Uterus (tissue), 4 donors: ENCODE measurements around the gene SLC22A1. TPM values are rescaled to one million over a fixed set of nuclear protein-coding genes. Genes with fewer than 3 reads are reported as not detected.
A peak's percentile ranks its signal among the peaks of the same experiment; 100 is the strongest.
"Not testable (repeated sequence)": the region's sequence is repeated elsewhere in the genome, so short reads cannot be mapped to it uniquely, and the experiment has no call there.

Experiments used
- DNase-seq, 2 donors: peaks; one replicate each; pipeline ENCODE4 v3.0.0-alpha.2; 2019 to 2020
- H3K27ac ChIP-seq, 2 donors: fragments of 200-600 bp; sonication (generic); 1 replicate in 1 of 2; 2 replicates in 1 of 2; pipeline ENCODE4 v1.5.1; 2016 to 2018
- H3K27me3 ChIP-seq, 2 donors: fragments of 200-600 bp; sonication (generic); one replicate each; pipeline ENCODE4 v1.5.1; 2018 to 2019; ENCODE audit warnings: control low read depth in 1 of 2
- H3K36me3 ChIP-seq, 2 donors: fragments of 200-600 bp; sonication (generic); one replicate each; pipeline ENCODE4 v1.5.1; 2019; ENCODE audit warnings: control low read depth in 1 of 2
- H3K4me1 ChIP-seq, 2 donors: fragments of 200-600 bp; sonication (generic); one replicate each; pipeline ENCODE4 v1.5.1; 2018 to 2019; ENCODE audit warnings: control low read depth in 1 of 2
- H3K4me3 ChIP-seq, 2 donors: fragments of 200-600 bp; sonication (generic); 1 replicate in 1 of 2; 2 replicates in 1 of 2; pipeline ENCODE4 v1.5.1; 2018 to 2019; ENCODE audit warnings: mild to moderate bottlenecking in 1 of 2
- H3K9me3 ChIP-seq, 2 donors: fragments of 200-600 bp; sonication (generic); one replicate each; pipeline ENCODE4 v1.5.1; 2019; ENCODE audit warnings: control low read depth in 1 of 2
- CTCF ChIP-seq, 4 experiments: fragments of 200-600 bp in 2 of 4; fragments of 450-650 bp in 2 of 4; sonication (generic) in 2 of 4; IDR thresholded peaks; one replicate each; pipeline ENCODE4 v1.5.1; 2016 to 2019; ENCODE audit warnings: antibody characterized with exemption in 4 of 4, mild to moderate bottlenecking in 2 of 4, moderate library complexity in 1 of 4
- POLR2A ChIP-seq, 2 donors: fragments of 450-650 bp; IDR thresholded peaks; one replicate each; pipeline ENCODE4 v1.6.1; 2016; ENCODE audit warnings: antibody characterized with exemption in 2 of 2, mild to moderate bottlenecking in 1 of 2, moderate library complexity in 1 of 2
- intact Hi-C: fragments of 100-400 bp; cut with DNase I; formaldehyde crosslinking; loops from one replicate; pipeline ENCODE4 v1.15.1; 2023; ENCODE audit warnings: low total_unique reads
- total RNA-seq, 4 donors: library from RNA; depleted of rRNA in 3 of 4; stranded (reverse); fragments of >200 nt in 3 of 4; gene quantifications; one replicate each; pipeline versions ENCODE4 v1.1.0 to v1.2.4, GENCODE V29; 2014 to 2023
- donor health status: DM: yes; HTN: yes; CAD: no.

The SLC22A1 gene
- total RNA-seq, 4 donors from 2014 or later = 0.35 to 5.4 TPM; not detected in 2

- Histone ChIP-seq H3K4me1 (no peaks in the 10 kb centered on the region), H3K36me3 (no peaks in the 10 kb centered on the region), H3K9me3 (no peaks in the 10 kb centered on the region), H3K27me3 (no peaks in the 10 kb centered on the region), H3K27ac (peak overlapping the region; percentile 64 to 72), H3K4me3 (no peak overlapping the region)
- DNase-seq = peak; percentile 80 to 81
- intact Hi-C loops = loop anchor here (5.0 kb wide), 1 partner anchor 369 kb away; no protein-coding TSS in a partner anchor
- TF ChIP-seq CTCF (IDR thresholded peaks at IDR 0.05) (peak; percentile 55 to 82 (median 74)), POLR2A (IDR thresholded peaks at IDR 0.05) (no peak)
Observed at GRCh38 chr6:160088069-160088783, 33.4 kb upstream of the SLC22A1 start.

DNA sequence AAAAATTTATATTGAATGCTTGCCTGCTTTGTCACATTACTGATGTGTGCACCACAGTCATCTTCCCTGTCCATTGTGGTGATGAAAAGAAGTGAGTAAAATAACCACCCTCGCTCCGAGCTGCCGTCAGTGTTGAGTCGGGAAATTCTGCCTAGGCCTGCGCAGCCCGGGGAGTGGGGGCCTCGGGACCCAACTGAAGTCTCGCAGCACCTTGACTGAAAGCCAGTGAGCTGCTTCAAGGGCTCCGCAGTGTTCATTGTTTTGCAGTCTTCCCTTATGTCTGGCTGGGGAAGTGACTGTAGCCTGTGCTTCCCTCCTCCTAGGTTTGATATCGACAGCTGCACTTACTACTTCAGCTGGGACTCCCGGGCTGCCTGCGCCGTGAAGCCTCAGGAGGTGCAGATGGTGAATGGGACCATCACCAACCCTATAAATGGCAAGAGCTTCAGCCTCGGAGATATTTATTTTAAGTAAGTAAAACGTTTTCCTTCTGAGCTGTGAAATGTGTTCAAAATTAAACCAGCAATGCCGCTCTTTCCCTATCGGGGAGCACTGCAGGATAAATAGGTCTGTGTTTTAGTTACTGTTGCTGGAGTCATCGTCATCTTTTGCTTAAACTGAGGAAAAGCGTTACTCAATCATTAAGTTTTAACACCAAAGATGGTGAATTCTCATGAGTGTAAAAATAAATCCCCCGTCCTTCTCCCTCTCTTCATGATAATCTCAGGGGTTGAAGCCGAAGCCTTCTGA, 32.7 kb upstream of the SLC22A1 start:
- no peaks in the 10 kb centered on the region for H3K9me3 ChIP-seq
- H3K27me3 ChIP-seq = no peaks in the 10 kb centered on the region
- intact Hi-C loops = loop anchor here (5.0 kb wide), 1 partner anchor 368 kb away; no protein-coding TSS in a partner anchor
- DNase-seq = no peak
- H3K4me1 ChIP-seq = no peaks in the 10 kb centered on the region
- H3K27ac ChIP-seq = peak overlapping the region; percentile 64 to 72
- H3K4me3 ChIP-seq = no peak overlapping the region
- no peaks in the 10 kb centered on the region for H3K36me3 ChIP-seq
- TF ChIP-seq CTCF (IDR thresholded peaks at IDR 0.05) (no peak), POLR2A (IDR thresholded peaks at IDR 0.05) (no peak)

DNA sequence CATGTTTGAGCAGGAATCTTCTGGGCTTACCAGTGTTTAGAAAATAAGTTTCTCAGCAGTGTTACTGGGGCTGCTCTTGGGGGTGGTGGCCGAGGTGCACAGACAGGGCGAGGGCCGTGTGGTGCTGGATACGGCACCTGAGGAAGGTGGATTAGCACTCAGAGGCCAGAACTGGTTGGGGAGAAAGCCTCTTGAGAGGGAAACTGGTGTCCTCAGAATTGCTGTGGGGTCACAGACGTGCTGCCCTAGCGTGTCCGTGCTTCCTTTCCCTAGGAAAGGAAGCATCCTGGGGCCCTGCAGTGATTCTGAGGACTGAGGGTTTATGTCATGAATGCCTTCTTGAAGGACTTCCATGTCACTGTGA, 32.1 kb upstream of the SLC22A1 start:
- Histone ChIP-seq H3K9me3 (no peaks in the 10 kb centered on the region), H3K4me3 (no peak overlapping the region), H3K27me3 (no peaks in the 10 kb centered on the region), H3K27ac (peak overlapping the region; percentile 64 to 72), H3K36me3 (no peaks in the 10 kb centered on the region), H3K4me1 (no peaks in the 10 kb centered on the region)
- no peak for TF ChIP-seq CTCF (IDR thresholded peaks at IDR 0.05)
- TF ChIP-seq POLR2A (IDR thresholded peaks at IDR 0.05) = no peak
- DNase-seq = no peak
- intact Hi-C loops = loop anchor here (5.0 kb wide), 1 partner anchor 368 kb away; no protein-coding TSS in a partner anchor

DNA sequence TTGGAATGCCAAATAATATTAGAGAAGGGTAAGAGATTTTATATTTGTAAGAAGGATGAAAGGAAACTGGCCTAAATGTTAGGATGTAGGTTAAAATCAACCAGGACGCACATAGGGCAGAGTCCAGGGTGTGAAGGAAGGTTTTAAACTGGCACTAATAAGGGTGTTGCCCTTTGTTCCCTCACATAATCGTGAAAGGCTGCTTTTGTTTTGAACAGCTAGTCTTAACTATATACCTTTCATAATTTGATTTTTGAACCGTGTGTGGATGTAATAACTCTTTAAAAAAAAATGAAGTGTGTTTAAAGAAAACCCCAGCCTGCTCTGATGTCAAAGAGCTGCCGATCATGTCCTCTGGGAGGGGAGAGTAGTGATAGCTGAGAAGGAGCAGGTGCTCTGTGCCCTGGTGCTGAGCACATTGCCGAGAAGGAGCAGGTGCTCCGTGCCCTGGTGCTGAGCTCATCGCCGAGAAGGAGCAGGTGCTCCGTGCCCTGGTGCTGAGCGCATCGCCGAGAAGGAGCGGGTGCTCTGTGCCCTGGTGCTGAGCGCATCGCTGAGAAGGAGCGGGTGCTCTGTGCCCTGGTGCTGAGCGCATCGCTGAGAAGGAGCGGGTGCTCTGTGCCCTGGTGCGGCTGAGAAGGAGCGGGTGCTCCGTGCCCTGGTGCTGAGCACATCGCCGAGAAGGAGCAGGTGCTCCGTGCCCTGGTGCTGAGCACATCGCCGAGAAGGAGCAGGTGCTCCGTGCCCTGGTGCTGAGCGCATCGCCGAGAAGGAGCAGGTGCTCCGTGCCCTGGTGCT, 31.0 kb upstream of the SLC22A1 start:
- H3K27me3 ChIP-seq, intact Hi-C loops, H3K36me3 ChIP-seq: not testable (repeated sequence)

DNA sequence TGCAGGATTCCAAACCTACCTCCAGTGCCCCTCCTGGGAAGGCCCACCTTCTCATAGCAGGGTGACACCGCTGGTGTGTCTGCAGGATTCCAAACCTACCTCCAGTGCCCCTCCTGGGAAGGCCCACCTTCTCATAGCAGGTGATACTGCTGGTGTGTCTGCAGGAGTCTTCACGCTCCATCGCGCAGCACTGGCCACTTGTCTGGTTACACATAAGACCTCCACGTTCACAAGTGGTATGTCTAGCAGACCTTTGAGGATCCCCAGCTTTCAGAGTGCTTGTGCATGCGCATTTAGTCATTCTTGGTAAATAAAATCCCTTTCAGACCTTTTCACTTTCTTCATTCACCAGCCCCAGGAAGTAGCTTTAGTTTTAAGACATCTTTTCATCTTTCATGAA, 29.4 kb upstream of the SLC22A1 start:
- H3K27ac ChIP-seq, H3K9me3 ChIP-seq, intact Hi-C loops, DNase-seq, H3K4me1 ChIP-seq, H3K27me3 ChIP-seq, H3K36me3 ChIP-seq, H3K4me3 ChIP-seq: not testable (repeated sequence)

More for the DNA sequence above, 31.0 kb upstream of the SLC22A1 start:
- not testable (repeated sequence) for H3K9me3 ChIP-seq, H3K27ac ChIP-seq, DNase-seq, H3K4me1 ChIP-seq, H3K4me3 ChIP-seq
